Measurements from ENCODE around the gene OR10H1.
"Not testable (repeated sequence)": the region's sequence is repeated elsewhere in the genome, so short reads cannot be mapped to it uniquely, and the experiment has no call there.

OR10H1 gene

DNA sequence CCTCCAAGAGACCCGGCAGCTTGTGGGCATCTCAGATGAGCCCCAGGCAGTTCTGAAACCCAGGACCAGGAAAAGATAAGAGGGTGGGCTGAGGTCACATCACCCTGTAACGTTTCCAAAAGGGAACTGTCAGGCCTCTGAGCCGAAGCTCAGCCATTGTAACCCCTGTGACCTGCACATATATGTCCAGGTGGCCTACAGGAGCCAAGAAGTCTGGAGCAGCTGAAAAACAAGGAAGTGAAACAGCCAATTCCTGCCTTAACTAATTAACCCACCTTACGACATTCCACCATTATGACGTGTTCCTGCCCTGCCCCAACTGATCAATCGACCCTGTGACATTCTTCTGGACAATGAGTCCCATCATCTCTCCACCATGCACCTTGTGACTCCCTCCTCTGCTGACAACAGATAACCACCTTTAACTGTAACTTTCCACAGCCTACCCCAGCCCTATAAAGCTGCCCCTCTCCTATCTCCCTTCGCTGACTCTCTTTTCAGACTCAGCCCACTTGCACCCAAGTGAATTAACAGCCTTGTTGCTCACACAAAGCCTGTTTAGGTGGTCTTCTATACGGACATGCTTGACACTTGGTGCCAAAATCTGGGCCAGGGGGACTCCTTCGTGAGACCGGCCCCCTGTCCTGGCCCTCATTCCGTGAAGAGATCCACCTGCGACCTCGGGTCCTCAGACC lies 13.3 kb upstream of the OR10H1 start:
- DNase-seq (ENCODE audit: low spot score): not testable (repeated sequence)

DNA sequence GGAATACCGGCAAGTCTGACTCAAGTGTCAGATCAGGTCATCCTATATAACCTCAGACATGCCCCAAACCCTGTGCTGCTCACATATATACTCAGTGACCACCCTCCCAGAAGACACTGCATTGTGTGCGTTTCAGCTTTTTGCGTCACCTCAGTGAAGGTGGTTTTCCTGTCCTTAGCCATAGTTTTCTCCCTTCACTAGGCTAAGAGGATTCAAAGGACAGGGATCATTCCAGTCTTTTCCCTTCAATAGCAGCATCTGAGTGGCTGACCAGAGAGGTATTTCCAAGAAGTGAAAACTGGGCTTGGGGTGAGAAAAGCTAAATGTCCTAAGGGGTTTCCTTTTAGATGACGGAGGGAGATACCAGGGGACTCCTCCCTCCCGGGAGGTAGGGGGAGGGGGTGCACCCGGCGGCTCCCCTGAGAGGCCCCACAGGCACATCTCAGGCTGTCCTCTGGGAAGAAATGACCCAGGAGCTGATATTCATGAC lies 12.7 kb upstream of the OR10H1 start:
- no peak for DNase-seq (ENCODE audit: low spot score)

DNA sequence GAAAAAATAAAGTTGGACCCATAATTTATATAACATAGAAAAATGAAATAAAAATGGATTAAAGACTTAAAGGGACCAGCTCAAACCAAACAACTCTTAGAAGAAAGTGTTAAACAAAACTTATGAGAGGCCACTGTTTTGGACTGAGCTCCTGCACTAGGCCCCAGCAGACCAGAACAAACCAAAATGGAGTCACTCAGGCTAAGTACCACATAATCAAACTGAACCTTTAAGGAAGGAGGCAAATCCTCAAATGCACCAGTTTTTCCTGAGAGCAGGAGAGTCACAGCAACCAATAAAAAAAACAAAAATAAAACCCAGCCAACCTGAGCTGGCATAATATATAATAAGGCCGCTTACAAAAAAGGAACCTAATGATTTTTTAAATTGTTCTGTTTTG lies 10.3 kb upstream of the OR10H1 start:
- DNase-seq (ENCODE audit: low spot score): no peak

DNA sequence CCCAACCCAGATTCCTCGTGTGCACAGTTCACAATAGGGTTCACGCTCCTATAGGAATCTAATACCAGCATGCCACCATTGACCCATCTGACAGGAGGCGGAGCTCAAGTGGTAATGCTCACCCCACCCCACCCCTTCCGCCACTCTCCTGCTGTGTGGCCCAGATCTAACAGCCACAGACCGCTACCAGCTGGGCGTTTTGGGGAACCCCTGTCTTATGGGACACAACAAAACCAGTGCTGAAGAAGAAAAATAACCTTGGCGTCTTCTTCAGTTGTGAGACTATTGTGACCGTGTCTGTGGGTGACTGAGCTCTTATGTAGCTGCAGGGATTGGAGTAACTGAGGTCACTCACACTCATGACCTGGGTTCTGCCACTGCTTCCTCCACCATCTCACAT lies 5.2 kb upstream of the OR10H1 start:
- DNase-seq (ENCODE audit: low spot score): no peak

DNA sequence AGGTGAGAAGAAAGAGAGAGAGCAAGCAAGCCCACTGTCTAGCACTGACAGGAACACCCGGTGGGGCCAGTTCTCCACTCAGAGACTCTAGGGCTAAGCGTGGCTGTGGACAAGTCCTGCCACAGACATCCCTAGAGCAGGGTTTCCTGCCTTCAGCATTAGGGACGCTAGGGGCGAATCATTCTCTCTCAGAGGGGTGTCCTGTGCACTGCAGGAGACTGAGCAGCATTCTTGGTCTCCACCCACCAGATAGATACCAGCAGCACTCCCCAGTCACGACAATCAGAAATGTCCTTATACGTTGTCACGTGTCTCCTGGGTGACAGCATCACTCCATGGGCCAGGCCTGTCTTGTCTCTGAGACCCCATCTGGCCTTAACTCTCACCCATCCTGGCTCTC lies 1.5 kb downstream of the OR10H1 start:
- DNase-seq (ENCODE audit: low spot score): no peak

DNA sequence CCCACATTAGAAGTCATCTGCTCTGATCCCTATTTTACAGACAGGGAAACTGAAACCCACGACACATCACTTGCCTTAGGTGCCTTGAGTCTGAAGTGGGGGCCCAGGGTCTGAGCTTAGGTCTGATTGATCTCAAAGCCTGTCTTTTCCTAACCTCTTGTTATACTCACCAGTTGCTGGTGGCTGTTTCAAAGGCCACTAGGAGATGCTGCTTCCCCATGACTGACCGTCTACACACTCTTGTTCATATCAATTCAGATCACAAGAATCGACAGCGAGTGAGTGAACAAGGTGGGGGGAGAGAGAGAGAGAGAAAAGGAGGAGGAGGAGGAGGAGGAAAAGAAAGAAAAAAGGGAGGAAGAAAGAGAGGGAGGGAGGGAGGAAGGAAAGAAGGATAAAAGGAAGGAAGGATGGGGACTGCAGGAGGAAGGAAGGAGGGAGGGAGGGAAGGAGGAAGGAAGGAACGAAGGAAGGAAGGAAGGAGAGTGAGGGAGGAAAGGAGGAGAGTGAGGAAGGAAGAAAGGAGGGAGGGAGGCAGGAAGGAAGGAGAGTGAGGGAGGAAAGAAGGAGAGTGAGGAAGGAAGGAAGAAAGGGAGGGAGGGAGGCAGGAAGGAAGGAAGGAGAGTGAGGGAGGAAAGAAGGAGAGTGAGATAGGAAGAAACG lies 3.3 kb downstream of the OR10H1 start:
- DNase-seq (ENCODE audit: low spot score): no peak

DNA sequence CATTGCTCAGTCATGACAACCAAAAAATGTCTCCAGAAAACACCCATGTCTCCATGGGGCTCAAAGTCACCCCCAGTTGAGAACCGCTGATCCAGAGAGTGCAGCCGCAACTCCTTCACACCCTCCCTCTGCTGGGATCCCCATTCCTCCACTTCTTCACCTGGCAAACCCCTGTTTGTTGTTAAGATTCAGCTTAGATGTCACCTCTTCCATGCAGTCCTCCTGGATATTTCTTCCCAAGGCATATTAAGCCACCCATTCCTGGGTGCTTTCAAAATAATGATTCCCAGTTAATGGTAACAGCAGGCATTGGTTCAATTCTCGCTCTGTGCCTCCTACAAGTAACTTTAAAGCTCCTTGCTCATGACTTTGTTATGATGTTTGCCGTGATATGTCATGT lies 4.0 kb downstream of the OR10H1 start:
- DNase-seq (ENCODE audit: low spot score): no peak

DNA sequence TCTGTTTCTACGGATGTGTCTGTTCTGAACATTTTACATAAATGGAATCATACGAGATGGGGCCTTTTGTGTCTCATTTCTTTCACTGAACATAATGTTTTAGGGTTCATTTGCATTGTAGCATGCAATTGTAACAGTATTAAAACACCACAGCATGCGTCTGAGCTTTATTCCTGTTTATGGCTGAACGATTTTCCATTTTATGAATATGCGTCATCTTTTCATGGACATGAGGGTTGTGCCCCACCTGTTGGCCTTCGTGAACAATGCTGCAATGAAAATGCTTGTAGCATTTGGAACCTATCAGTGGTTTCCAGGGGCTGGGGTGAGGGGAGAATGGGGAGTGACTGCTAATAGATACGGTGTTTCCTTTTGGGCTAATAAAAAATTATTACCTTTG lies 5.1 kb downstream of the OR10H1 start:
- no peak for DNase-seq (ENCODE audit: low spot score)

DNA sequence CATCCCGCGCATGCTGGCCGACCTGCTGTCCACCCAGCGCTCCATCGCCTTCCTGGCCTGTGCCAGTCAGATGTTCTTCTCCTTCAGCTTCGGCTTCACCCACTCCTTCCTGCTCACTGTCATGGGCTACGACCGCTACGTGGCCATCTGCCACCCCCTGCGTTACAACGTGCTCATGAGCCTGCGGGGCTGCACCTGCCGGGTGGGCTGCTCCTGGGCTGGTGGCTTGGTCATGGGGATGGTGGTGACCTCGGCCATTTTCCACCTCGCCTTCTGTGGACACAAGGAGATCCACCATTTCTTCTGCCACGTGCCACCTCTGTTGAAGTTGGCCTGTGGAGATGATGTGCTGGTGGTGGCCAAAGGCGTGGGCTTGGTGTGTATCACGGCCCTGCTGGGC lies 21.2 kb downstream of the OR10H1 start:
- DNase-seq (ENCODE audit: low spot score): not testable (repeated sequence)

DNA sequence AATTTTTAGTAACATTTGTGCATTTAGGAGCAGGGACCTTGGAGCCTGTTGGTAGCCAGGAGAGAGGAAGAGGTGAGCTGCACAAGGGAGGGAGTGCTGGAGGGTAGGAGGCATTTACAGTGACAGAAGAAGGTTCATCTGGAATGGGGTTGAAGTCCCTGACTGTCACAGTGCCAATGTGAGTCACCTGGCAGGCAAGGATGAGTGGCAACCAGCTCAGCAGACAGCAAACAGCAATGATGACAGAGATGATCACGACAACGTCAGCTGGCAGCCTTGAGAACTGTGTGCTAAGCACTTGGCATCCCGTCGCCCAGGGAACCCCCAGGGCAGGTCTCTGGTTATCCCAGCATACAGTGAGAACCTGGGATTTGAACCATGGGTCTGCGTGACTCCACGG lies 25.4 kb downstream of the OR10H1 start:
- DNase-seq (ENCODE audit: low spot score): no peak

DNA sequence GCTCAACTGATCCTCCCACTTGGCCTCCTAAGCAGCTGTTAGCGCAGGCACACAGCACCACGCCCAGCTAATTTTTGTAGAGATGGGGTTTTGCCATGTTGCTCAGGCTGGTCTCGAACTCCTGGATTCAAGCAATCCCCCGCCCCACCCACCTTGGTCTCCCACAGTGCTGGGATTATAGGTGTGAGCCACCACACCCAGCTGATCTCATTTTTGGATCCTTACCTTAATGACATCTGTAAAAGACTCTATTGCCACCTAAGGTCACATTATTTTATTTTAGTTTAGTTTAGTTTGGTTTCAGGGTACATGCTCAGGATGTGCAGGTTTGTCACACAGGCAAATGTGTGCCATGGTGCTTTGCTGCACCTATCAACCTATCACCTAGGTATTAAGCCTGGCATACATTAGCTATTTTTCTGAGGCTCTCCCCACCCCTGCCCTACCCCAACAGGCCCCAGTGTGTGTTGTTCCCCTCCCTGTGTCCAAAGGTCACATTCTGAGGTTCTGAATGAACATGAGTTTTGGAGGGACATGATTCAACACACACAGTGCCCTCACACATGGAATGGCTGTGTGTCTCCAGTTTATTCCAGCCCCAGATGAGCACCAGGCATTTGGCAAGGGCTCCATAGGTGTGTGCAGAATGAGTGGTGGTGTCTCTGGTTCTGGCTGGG lies 26.7 kb downstream of the OR10H1 start:
- no peak for DNase-seq (ENCODE audit: low spot score)

DNA sequence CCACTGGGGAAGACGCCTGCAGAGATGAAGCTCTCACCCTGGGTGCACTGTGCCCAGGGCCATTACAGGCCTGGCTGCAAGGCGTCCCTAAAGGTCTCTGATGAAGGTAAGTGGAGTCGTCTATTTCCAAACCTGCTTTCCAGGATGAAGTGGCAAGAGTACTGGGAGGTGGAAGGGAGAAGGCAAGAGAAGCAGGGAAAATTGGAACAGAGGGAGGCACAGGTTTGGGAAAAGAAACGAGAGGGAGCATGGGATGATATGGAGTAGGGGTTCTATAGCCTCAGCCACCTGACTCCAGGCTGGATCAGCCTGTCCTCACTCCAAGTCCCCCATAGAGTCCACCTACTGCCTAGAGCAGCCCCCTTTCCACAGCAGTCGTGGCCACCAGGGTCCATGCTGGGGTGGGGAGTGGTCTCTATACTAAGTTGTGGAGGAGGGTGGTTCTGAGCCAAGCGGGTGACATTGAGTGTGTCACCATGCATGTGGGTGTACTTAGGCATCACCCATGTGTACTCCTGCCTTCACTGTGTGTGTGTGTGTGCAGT lies 27.8 kb downstream of the OR10H1 start, which contains the start of gene OR10H5:
OR10H5 (plus strand) TSS at position 51 of the 545 bp plus-strand sequence. CDS start 6,388 bp downstream, outside the sequence.
- no peak for DNase-seq (ENCODE audit: low spot score)

DNA sequence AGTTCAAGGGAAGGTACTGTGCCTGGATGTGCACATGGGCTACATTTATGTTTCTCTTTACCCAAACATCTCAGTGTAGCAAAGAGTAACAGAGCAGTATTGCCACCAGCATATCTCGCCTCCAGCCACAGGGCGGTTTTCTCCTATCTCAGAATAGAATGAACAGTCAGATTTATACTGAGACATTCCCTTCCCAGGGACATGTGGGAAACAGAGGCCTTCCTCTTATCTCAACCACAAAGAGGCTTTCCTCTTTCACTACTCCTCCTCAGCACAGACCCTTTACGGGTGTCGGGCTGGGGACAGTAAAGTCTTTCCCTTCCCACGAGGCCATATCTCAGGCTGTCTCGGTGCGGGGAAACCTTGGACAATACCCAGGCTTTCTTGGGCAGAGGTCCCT lies 32.6 kb downstream of the OR10H1 start:
- DNase-seq (ENCODE audit: low spot score): not testable (repeated sequence)

DNA sequence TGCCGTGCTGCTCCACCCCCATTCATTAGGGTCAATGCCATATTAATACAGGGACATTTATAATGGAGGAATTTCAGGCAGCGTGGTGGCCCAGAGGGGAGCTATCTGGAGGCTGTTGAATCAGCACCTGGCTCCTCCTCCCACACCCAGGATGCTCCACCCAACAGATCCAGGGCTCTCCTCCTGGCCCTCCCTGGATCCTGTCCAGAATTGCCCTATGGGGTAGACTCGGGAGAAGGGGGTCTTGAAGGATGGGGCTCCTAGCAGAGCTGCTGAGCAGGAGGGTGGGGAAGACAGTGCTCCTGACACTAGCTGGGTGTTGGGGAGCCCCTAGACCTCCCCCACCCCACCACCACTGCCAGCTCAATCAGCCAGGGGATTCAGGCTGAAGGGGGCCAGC lies 33.3 kb downstream of the OR10H1 start:
- DNase-seq (ENCODE audit: low spot score): no peak

DNA sequence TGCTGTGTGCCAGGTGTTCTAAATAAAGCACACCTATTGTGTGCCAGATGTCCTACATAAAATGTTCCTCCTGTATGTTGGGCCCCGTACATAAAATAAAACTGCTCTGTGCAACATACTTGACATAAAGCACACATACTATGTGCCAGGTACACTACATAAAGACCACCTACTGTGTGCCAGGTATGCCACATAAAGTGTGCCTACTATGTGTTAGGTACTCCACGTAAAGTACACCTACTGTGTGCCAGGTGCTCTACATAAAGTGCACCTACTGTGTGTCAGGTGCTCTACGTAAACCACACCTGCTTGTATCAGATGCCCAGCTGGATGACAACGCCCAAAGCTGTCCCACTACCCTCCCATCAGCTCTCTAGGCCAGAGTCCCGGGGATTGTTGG lies 33.8 kb downstream of the OR10H1 start:
- DNase-seq (ENCODE audit: low spot score): no peak

DNA sequence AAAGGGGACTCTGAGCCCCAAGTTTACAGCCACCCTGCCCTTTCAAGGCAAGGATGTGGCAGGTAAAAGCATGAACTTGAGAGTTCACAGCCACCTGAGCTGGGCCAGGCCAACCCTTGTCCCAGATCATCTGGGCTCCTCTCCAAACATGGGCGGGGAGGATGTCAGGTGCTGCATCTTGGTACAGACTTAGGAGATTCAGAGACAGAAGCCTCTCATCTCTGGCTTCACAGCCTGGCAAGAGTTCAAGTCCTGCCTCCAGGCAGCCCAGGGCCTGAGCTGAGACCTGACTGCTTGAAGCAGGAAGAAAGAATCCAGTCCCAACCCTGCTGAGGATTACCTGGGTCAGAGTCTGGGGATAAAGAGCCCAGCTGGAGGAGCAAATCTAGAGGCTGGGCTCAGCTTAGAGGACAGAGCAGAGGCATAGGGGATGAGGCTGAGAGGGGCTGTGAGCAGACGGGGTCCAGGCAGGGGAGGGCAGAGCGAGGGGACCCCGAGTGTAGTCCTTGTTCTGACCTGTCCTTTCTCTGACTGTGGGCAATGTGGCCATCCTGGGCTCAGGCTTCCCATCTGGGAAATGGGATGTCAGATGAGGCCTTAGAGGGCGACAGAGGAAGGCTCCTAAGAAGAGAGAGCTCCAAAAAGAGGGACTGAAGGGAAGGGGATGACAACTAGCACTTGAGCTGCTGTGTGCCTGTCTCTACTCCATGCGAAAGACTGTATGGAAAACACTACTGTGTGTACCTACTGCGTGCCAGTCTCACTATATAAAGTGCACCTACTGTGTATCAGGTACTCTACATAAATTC lies 34.6 kb downstream of the OR10H1 start:
- DNase-seq (ENCODE audit: low spot score): no peak

DNA sequence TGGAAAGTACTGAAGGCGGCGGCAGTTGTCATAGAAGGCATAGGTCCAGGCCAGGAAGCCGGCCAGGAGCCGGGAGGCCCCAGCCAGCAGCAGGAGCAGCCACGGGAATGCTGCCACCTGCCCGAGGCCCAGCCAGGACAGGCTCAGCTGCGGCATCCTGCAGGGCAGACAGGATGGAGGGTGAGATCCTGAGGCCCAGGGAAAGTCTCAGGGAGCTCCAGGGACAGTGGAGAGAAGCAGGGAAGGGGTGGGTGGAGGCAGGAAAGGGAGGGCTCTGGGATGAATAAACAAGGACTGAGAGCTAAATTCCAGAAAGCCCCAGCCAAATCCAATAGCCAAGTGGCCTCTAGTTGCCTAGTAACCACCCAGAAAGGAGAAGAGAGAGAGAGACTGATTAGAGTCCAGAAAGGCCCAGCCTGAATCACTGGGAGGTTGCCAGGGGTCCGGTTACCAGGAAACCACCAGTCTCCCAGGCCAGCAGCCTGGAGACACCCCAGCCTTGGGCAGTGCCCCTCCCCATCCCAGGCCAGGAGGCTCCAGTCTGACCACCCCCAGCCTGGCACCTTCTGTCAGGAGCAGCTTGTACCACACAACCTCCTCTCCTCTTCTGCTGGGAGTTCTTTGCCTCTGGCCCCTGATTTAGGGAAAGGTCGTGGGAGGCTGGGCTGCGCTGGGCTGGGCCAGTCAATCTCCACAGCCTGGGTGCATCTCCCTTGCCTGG lies 35.5 kb downstream of the OR10H1 start:
- DNase-seq (ENCODE audit: low spot score): no peak

DNA sequence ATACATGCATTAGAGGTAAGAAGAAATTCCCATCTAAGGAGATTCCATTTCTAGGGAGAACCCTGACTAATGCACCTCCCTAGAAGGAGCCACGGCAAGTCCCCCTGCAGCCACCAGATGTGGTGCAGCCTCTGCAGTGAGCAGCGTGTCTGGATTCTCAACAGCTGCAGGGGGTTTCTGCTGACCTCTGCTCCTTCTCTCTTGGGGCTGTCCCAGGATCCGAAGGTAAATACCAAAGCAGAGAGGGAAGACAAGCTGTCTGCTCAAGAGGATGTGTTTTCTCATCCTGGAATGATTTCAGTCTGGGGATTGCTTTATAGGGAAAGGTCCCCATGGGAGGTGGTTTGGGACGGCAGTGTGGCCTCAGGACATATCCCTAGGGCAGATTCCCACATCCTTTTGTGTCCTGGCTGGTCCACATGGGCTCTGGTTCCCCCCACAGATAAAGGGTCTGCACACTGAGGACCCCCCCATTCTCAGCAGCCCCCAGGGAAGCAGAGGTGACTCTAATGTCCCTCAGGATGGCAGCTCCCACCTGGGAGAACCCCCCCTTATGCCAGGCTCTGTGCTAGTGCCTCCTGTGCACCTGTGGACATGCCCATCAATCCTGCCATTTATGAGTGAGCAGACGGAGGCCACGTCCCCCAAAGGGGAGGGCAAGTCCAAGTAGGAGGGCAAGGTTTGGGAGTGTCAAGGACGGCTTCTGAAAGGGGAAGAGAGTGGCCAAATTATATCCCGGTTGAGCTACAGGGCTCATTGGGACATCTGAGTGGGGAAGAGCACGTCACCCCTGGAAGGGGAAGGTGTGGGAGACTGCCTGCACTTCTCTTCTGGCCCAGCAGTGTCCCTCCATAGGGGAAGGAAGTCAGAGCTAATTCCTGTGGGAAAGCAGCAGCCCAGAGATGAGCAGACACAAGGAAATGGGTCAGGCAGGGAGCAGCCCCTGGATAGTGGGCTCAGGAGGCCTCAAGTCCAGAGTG lies 38.2 kb downstream of the OR10H1 start:
- DNase-seq (ENCODE audit: low spot score): no peak

DNA sequence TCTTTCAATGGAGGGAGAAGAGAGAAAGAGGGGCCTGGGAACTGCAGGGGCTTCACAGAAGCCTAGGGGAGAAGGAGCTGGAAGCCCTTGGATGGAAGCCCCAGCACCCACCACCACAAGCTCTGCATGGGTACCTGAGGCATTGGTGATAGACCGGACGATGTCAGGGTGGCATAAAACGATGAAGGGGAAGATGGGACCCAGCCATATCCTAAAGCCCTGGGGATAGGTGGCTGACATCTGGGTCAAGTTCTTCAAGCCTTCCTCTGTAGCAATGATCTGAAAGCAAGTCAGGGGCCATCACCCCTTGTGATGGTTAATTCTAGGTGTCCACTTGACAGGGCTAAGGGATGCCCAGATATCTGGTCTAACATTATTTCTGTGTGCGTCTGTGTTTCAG lies 39.2 kb downstream of the OR10H1 start:
- no peak for DNase-seq (ENCODE audit: low spot score)

DNA sequence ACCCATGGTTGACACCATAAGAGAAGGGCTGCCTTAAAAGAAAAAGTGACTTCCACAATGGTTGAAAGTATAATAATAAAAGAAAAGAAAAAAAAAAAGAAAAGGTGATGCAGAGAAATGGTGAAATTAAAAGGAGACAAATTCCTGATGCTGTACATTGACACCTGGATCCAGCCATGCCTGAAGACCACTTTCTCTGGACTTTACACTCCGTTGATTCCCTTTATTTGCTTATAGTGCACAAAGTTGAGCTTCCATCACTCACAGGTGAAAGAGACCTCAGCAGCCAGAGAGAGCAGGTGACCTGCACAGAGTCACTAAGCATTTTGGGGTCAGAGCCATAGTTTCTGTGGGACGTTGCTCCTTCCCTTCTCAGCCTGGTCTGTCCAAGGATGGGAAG lies 40.2 kb downstream of the OR10H1 start:
- DNase-seq (ENCODE audit: low spot score): no peak

All from hepatic stellate cell (primary cell).